ENCODE results near the gene TIMM22. TPM values are rescaled to one million over a fixed set of nuclear protein-coding genes. Genes with fewer than 3 reads are reported as not detected.

The TIMM22 gene
- total RNA-seq, 1 donor from 2014 or later, result 10.3 TPM

GRCh38 chr17:1004769-1005295 lies 7.9 kb downstream of the TIMM22 start:
- TF ChIP-seq, protein P1, sequence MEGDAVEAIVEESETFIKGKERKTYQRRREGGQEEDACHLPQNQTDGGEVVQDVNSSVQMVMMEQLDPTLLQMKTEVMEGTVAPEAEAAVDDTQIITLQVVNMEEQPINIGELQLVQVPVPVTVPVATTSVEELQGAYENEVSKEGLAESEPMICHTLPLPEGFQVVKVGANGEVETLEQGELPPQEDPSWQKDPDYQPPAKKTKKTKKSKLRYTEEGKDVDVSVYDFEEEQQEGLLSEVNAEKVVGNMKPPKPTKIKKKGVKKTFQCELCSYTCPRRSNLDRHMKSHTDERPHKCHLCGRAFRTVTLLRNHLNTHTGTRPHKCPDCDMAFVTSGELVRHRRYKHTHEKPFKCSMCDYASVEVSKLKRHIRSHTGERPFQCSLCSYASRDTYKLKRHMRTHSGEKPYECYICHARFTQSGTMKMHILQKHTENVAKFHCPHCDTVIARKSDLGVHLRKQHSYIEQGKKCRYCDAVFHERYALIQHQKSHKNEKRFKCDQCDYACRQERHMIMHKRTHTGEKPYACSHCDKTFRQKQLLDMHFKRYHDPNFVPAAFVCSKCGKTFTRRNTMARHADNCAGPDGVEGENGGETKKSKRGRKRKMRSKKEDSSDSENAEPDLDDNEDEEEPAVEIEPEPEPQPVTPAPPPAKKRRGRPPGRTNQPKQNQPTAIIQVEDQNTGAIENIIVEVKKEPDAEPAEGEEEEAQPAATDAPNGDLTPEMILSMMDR (IDR thresholded peaks at IDR 0.05), result no peak
- Mint-ChIP-seq H3K27me3 (ENCODE audit: low read depth) (no peaks in the 10 kb centered on the region), H3K27ac (ENCODE audit: unreplicated experiment) (no peak overlapping the region), H3K9me3 (ENCODE audit: low read depth) (no peaks in the 10 kb centered on the region), H3K4me3 (ENCODE audit: unreplicated experiment) (no peak overlapping the region), H3K36me3 (ENCODE audit: low read depth) (peaks cover 27% of the 10 kb centered on the region), H3K4me1 (ENCODE audit: low read depth) (peaks cover 56% of the 10 kb centered on the region)
- no peak for DNase-seq (ENCODE audit: low spot score)

DNA sequence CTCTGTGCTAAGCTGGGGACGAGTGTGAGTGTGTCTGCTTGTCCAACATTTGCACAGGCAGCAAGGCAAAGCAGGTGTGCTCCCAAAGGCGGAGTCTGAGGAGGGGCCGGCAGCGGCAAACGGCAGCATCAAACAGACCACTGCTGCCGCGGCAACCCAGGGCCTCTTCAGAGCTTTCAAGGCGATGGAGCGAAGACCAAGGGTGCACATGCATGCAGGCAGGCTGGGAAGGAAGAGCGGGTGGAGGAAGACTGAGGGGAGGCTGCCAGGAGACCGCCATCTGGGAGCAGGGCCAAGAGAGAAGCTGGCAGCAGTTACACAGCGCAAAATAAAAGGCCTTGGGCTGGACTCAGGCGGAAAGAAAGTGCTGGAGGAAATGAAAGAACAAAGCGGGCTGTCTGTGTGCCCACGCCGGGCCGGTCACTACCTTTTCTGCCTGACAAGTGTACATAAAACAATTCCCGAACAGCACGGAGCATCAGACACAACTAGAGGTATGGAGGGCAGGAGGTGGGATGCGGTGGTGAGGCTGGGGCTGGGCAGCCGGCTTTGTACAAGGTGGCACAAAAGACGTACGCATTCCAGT lies 8.5 kb downstream of the TIMM22 start:
- no peaks in the 10 kb centered on the region for H3K27me3 Mint-ChIP-seq (ENCODE audit: low read depth)
- H3K9me3 Mint-ChIP-seq (ENCODE audit: low read depth), result no peaks in the 10 kb centered on the region
- H3K27ac Mint-ChIP-seq (ENCODE audit: unreplicated experiment), result peak overlapping the region; percentile 81
- H3K4me3 Mint-ChIP-seq (ENCODE audit: unreplicated experiment), result no peak overlapping the region
- peaks cover 23% of the 10 kb centered on the region for H3K36me3 Mint-ChIP-seq (ENCODE audit: low read depth)
- TF ChIP-seq, protein P1 (IDR thresholded peaks at IDR 0.05), result no peak
- no peak for DNase-seq (ENCODE audit: low spot score)
- peaks cover 53% of the 10 kb centered on the region for H3K4me1 Mint-ChIP-seq (ENCODE audit: low read depth)

- H3K27me3 Mint-ChIP-seq (ENCODE audit: low read depth), result no peaks in the 10 kb centered on the region
- H3K4me3 Mint-ChIP-seq (ENCODE audit: unreplicated experiment), result no peak overlapping the region
- no peak for DNase-seq (ENCODE audit: low spot score)
- H3K27ac Mint-ChIP-seq (ENCODE audit: unreplicated experiment), result peak overlapping the region; percentile 81
- TF ChIP-seq, protein P1 (IDR thresholded peaks at IDR 0.05), result no peak
- peaks cover 19% of the 10 kb centered on the region for H3K36me3 Mint-ChIP-seq (ENCODE audit: low read depth)
- peaks cover 47% of the 10 kb centered on the region for H3K4me1 Mint-ChIP-seq (ENCODE audit: low read depth)
- no peaks in the 10 kb centered on the region for H3K9me3 Mint-ChIP-seq (ENCODE audit: low read depth)
Observed at GRCh38 chr17:1006054-1006453, 9.1 kb downstream of the TIMM22 start.

GRCh38 chr17:1007310-1008007 lies 10.5 kb downstream of the TIMM22 start:
- TF ChIP-seq, protein P1 (IDR thresholded peaks at IDR 0.05), result no peak
- no peak for DNase-seq (ENCODE audit: low spot score)
- Mint-ChIP-seq H3K4me1 (ENCODE audit: low read depth) (peaks cover 33% of the 10 kb centered on the region), H3K36me3 (ENCODE audit: low read depth) (peaks cover 18% of the 10 kb centered on the region), H3K9me3 (ENCODE audit: low read depth) (no peaks in the 10 kb centered on the region), H3K4me3 (ENCODE audit: unreplicated experiment) (no peak overlapping the region), H3K27me3 (ENCODE audit: low read depth) (no peaks in the 10 kb centered on the region), H3K27ac (ENCODE audit: unreplicated experiment) (peak overlapping the region; percentile 8)

GRCh38 chr17:1008008-1008761 lies 11.3 kb downstream of the TIMM22 start:
- peaks cover 14% of the 10 kb centered on the region for H3K36me3 Mint-ChIP-seq (ENCODE audit: low read depth)
- no peak overlapping the region for H3K4me3 Mint-ChIP-seq (ENCODE audit: unreplicated experiment)
- H3K4me1 Mint-ChIP-seq (ENCODE audit: low read depth), result peaks cover 26% of the 10 kb centered on the region
- H3K9me3 Mint-ChIP-seq (ENCODE audit: low read depth), result no peaks in the 10 kb centered on the region
- no peaks in the 10 kb centered on the region for H3K27me3 Mint-ChIP-seq (ENCODE audit: low read depth)
- TF ChIP-seq, protein P1 (IDR thresholded peaks at IDR 0.05), result no peak
- no peak for DNase-seq (ENCODE audit: low spot score)
- H3K27ac Mint-ChIP-seq (ENCODE audit: unreplicated experiment), result no peak overlapping the region

Data from chondrocyte (in vitro differentiated cells).